NB4 (cell line): ENCODE data around the gene TMEM63C.

ENCODE experiments used
- MYC ChIP-seq: IDR thresholded peaks from 2 replicates; pipeline ENCODE4 v1.6.1; 2011; ENCODE audit warnings: low read depth, low read length
- POLR2A ChIP-seq: IDR thresholded peaks from 2 replicates; pipeline ENCODE4 v1.6.1; 2011; ENCODE audit warnings: mild to moderate bottlenecking; ENCODE audit not compliant: insufficient read length; ENCODE audit errors: extremely low read depth
- TF ChIP-seq, protein P1 (sequence below): IDR thresholded peaks from one replicate; pipeline ENCODE4 v1.5.1; 2012; ENCODE audit warnings: low read depth, low read length
- TF ChIP-seq, protein P2 (sequence below): IDR thresholded peaks from 2 replicates; pipeline ENCODE4 v1.6.1; 2011; ENCODE audit warnings: low read depth, low read length

DNA sequence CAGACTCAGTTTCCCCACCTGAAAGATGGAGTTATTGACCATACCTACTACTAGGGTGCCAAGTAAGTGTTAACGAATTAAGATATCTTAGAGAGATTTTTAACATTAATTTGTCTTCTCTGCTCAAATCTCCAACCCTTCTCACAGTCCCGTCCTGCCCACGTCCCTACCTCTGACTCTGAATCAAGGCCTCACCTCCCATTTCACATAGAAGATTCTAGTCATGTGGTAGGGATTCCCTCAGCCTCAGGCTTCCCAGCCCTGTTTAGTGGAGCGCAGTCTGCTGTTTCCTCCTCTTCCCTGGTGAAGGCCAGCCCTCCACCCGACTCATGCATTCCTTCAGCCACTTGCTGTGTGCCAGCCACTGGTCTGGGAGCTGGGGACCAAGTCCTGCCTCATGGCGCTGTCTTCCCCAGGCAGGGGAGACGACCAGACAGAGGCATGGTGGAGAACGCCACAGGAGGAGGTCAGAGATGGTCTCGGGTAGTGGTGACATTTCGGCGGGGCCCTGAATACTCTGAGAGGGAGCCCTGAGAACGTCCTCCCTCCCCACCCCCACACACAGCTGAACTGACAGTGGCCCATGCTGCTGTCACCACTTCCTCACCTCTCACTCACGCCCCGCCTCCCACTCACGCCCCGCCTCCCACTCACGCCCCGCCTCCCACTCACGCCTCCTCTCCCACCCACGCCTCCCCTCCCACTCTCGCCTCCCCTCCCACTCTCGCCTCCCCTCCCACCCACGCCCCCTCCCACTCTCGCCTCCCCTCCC is 38.8 kb downstream of the TMEM63C start:
- TF ChIP-seq, protein P1, sequence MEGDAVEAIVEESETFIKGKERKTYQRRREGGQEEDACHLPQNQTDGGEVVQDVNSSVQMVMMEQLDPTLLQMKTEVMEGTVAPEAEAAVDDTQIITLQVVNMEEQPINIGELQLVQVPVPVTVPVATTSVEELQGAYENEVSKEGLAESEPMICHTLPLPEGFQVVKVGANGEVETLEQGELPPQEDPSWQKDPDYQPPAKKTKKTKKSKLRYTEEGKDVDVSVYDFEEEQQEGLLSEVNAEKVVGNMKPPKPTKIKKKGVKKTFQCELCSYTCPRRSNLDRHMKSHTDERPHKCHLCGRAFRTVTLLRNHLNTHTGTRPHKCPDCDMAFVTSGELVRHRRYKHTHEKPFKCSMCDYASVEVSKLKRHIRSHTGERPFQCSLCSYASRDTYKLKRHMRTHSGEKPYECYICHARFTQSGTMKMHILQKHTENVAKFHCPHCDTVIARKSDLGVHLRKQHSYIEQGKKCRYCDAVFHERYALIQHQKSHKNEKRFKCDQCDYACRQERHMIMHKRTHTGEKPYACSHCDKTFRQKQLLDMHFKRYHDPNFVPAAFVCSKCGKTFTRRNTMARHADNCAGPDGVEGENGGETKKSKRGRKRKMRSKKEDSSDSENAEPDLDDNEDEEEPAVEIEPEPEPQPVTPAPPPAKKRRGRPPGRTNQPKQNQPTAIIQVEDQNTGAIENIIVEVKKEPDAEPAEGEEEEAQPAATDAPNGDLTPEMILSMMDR, result no peak
- TF ChIP-seq, protein P2, sequence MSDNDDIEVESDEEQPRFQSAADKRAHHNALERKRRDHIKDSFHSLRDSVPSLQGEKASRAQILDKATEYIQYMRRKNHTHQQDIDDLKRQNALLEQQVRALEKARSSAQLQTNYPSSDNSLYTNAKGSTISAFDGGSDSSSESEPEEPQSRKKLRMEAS, result no peak
- TF ChIP-seq POLR2A (no peak), MYC (no peak)
